ENCODE results near the gene COL25A1. TPM values are rescaled to one million over a fixed set of nuclear protein-coding genes. Genes with fewer than 3 reads are reported as not detected.

The COL25A1 gene
- total RNA-seq, 2 experiments from 2014 or later, result not detected

DNA sequence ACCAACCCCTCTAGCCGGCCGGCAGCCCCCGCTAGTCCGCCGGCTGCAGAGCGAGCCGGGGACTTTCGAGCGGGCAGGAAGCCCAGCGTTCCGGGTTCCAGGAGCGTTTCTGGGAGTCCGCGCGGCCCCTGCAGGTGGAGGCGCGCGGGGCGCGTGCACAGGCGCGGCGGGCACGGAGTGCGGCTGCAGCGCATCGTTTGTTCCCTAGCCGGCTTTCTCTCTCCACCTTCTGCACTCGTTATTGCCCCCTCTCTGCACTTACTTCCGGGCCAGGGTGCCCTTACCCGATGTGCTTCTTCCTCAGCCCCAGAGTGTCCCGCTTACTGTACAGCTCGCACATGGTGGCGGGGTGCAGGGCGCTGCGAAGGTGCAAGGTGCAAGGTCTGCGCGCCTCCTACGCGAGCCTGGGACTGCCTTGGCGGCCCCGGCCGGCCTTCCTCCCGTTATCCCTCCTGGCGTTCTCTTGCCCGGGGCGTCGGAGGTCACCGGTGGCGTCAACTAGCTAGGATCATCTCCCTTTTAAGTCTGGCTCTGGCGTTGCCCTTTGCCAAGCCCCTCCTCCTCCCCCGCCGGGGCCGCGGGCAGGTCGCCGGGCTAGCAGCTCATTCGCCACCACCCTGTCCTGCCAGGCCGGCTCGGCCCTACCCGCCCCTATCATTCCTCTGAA, 539.8 kb downstream of the COL25A1 start, which contains the start of gene ETNPPL:
Gene ETNPPL (minus strand): TSS at position 495 of the 667 bp plus-strand sequence. CDS start 155 bp downstream, at position 340.
- peak within 1 kb of the TSS; percentile 68 for H3K4me3 Mint-ChIP-seq
- peak; percentile 79 for ATAC-seq
- intact Hi-C loops (cut with DNase I, micrococcal nuclease), result no loop called here
- ChIA-PET POLR2A (interaction anchor here (0.6 kb wide), 1 partner anchor 14 kb away, joined by 3 read pairs; no protein-coding TSS in a partner anchor), CTCF (interaction anchor here (1.0 kb wide), 1 partner anchor 10 kb away, joined by 4 read pairs; no protein-coding TSS in a partner anchor)
- H3K4me1 Mint-ChIP-seq, result peaks cover 11% of the 10 kb centered on the region
- H3K27ac Mint-ChIP-seq, result peak within 1 kb of the TSS; percentile 40
- peak; percentile 49 for DNase-seq
- H3K9me3 Mint-ChIP-seq (ENCODE audit: low read depth), result no peaks in the 10 kb centered on the region
- peaks cover 31% of the 10 kb centered on the region for H3K27me3 Mint-ChIP-seq
- H3K36me3 Mint-ChIP-seq (ENCODE audit: low read depth), result no peaks in the 10 kb centered on the region

Other genes starting within 250 kb of the COL25A1 start
- gene SEC24B, start 131.2 kb upstream of the COL25A1 start, total RNA-seq, result 10 to 100 TPM; 24.6 to 35.9 TPM

Measured in activated CD4-positive, alpha-beta T cell treated with anti-CD3 and anti-CD28 coated beads for 36 hours (primary cell).